Measurements from ENCODE around the gene AGO1. TPM values are rescaled to one million over a fixed set of nuclear protein-coding genes. Genes with fewer than 3 reads are reported as not detected.
"Not testable (repeated sequence)": the region's sequence is repeated elsewhere in the genome, so short reads cannot be mapped to it uniquely, and the experiment has no call there.

The AGO1 gene
- total RNA-seq, 4 donors from 2014 or later = 9.2 to 24.0 (median 20.1) TPM

DNA sequence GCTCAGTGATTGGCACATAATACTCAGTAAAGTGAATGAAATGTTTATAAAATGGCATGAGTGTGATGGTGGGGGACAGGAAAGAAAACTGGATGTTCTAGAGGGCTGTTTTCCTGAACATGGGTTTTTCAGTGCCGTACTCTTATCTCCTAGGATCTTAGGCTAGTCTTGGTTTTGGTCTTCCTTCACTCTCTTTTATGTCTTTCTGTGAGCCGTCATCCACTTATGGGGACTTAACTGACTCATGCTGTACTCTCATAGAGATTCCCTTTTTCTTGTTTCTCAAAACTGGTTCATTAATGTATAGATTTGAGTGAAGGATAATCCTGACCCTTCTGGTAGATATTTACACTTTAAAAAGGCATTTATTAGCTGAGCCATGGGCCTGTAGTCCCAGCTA is 64.5 kb downstream of the AGO1 start:
- WGBS, 2 donors = 91 to 92% methylated on average over 2 of the region's 2 CpGs

DNA sequence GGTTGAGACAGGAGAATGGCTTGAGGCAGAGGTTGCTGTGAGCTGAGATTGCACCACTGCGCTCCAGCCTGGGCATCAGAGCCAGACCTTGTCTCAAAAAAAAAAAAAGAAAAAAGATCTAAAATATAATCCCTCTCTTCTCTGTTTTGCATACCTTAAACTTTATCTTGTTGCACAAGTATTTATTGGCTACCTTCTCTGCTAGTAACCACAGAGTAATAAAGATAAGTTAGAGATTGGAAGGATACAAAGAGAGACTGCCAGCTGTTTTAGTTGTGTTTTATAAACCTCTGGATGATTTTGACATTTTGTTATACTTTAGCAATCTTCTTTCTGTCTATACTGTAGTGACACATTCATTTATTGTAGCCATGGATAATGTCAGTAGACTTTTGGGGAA is 75.5 kb downstream of the AGO1 start:
- DNase-seq (ENCODE audit: low spot score in 2 of 2) = no peak
- Histone ChIP-seq H3K27ac (no peak overlapping the region), H3K9me3 (no peaks in the 10 kb centered on the region), H3K27me3 (no peaks in the 10 kb centered on the region), H3K36me3 (peaks cover 0 to 4% (median 0%) of the 10 kb centered on the region in 3 donors), H3K4me1 (no peaks in the 10 kb centered on the region), H3K4me3 (no peak overlapping the region)
- TF ChIP-seq POLR2A (IDR thresholded peaks at IDR 0.05) (no peak), EP300 (IDR thresholded peaks at IDR 0.05) (no peak)
- TF ChIP-seq, protein P1, sequence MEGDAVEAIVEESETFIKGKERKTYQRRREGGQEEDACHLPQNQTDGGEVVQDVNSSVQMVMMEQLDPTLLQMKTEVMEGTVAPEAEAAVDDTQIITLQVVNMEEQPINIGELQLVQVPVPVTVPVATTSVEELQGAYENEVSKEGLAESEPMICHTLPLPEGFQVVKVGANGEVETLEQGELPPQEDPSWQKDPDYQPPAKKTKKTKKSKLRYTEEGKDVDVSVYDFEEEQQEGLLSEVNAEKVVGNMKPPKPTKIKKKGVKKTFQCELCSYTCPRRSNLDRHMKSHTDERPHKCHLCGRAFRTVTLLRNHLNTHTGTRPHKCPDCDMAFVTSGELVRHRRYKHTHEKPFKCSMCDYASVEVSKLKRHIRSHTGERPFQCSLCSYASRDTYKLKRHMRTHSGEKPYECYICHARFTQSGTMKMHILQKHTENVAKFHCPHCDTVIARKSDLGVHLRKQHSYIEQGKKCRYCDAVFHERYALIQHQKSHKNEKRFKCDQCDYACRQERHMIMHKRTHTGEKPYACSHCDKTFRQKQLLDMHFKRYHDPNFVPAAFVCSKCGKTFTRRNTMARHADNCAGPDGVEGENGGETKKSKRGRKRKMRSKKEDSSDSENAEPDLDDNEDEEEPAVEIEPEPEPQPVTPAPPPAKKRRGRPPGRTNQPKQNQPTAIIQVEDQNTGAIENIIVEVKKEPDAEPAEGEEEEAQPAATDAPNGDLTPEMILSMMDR (IDR thresholded peaks at IDR 0.05) = no peak
- WGBS, 2 donors = 93 to 96% methylated on average over 1 of the region's 1 CpG

More for the DNA sequence above, 64.5 kb downstream of the AGO1 start:
- H3K36me3 ChIP-seq = peaks cover 0 to 4% (median 0%) of the 10 kb centered on the region in 3 donors
- no peaks in the 10 kb centered on the region for H3K27me3 ChIP-seq
- H3K27ac ChIP-seq = no peak overlapping the region
- no peak overlapping the region for H3K4me3 ChIP-seq
- H3K4me1 ChIP-seq = peaks cover 0 to 5% (median 0%) of the 10 kb centered on the region in 4 donors
- no peak for TF ChIP-seq POLR2A (IDR thresholded peaks at IDR 0.05)
- TF ChIP-seq EP300 (IDR thresholded peaks at IDR 0.05) = no peak
- TF ChIP-seq, protein P1 (IDR thresholded peaks at IDR 0.05) = no peak
- no peak for DNase-seq (ENCODE audit: low spot score in 2 of 2)
- no peaks in the 10 kb centered on the region for H3K9me3 ChIP-seq

DNA sequence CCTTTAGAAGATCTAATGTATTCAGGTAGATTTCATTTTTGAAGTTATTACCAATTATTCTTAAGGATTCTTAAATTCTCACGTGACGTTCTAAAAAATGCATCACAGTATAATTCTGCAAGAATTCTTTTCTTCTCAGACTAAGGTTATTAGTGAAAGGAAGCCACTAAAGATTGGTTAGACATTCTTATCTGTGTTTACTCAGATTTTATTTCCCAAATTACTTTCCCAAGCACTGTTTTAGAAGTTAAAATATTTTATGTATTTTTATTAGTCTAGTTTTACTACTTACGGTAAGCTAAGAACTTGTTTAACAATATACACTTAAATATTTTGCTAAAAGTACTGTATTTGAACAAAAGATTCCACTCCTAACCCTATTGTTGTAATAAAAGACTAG is 76.3 kb downstream of the AGO1 start:
- H3K27ac ChIP-seq = no peak overlapping the region
- H3K36me3 ChIP-seq = peaks cover 0 to 6% (median 0%) of the 10 kb centered on the region in 3 donors
- TF ChIP-seq, protein P1 (IDR thresholded peaks at IDR 0.05) = no peak
- TF ChIP-seq EP300 (IDR thresholded peaks at IDR 0.05) (no peak), POLR2A (IDR thresholded peaks at IDR 0.05) (no peak)
- no peaks in the 10 kb centered on the region for H3K4me1 ChIP-seq
- DNase-seq (ENCODE audit: low spot score in 2 of 2) = no peak
- H3K4me3 ChIP-seq = no peak overlapping the region
- WGBS, 2 donors = 73 to 76% methylated on average over 3 of the region's 3 CpGs
- no peaks in the 10 kb centered on the region for H3K9me3 ChIP-seq
- H3K27me3 ChIP-seq = no peaks in the 10 kb centered on the region

DNA sequence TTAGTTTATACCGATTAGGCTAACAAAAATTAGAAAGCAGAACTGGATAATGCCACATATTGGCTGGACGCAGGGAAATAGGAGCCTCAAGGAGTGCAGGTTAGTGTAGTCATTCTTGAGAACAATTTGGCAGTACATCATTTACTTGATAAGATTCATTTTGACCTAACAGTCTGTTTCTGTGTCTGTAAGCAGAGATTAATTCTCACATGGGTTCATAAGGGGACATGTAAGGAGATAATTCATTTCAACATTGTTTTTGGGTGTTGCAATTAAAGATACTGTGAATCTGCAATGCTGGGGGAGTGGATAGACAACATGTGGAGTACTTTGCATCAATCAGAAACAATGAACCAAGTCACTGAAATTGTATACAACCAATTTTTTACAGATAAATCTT is 79.9 kb downstream of the AGO1 start:
- TF ChIP-seq POLR2A (IDR thresholded peaks at IDR 0.05) = no peak
- TF ChIP-seq, protein P1 (IDR thresholded peaks at IDR 0.05) = no peak
- no peak for TF ChIP-seq EP300 (IDR thresholded peaks at IDR 0.05)
- no peak overlapping the region for H3K27ac ChIP-seq
- H3K9me3 ChIP-seq = no peaks in the 10 kb centered on the region
- no peaks in the 10 kb centered on the region for H3K4me1 ChIP-seq
- peaks cover 0 to 12% (median 0%) of the 10 kb centered on the region in 3 donors for H3K36me3 ChIP-seq
- no peak for DNase-seq (ENCODE audit: low spot score in 2 of 2)
- 93 to 96% methylated on average over 2 of the region's 2 CpGs for WGBS, 2 donors
- no peaks in the 10 kb centered on the region for H3K27me3 ChIP-seq
- H3K4me3 ChIP-seq = no peak overlapping the region

DNA sequence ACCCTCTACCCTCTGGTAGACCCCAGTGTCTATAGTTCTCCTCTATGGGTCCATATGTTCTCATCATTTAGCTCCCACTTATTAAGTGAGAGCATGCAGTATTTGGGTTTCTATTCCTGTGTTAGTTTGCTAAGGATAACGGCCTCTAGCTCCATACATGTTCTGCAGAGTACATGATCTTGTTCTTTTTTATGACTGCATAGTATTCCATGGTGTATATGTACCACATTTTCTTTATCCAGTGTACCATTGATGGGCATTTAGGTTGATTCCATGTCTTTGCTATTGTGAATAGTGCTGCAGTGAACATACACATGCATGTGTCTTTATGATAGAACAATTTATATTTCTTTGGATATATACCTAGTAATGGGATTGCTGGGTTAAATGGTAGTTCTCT is 81.3 kb downstream of the AGO1 start:
- not testable (repeated sequence) for H3K27ac ChIP-seq; H3K9me3 ChIP-seq; H3K4me1 ChIP-seq; H3K27me3 ChIP-seq; H3K4me3 ChIP-seq; DNase-seq (ENCODE audit: low spot score in 2 of 2)
- peaks cover 0 to 21% (median 0%) of the 10 kb centered on the region in 3 donors for H3K36me3 ChIP-seq
- WGBS, 2 donors = 97 to 100% methylated on average over 1 of the region's 1 CpG

DNA sequence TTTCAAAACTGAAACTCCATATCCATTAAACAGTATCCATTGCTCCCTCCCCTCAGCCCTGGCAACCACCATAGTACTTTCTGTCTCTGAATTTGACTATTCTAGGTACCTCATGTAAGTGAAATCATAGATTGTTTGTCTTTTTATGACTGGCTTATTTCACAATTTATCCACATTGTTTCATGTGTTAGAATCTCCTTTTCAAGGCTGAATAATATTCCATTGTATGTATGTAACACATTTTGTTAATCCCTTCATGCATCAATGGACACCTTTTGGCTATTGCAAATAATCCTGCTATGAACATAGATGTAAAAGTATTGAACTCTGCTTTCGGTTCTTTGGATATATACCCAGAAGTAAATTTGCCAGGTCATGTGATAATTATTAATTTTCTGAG is 85.4 kb downstream of the AGO1 start:
- Histone ChIP-seq H3K4me3 (no peak overlapping the region), H3K36me3 (peaks cover 0 to 45% (median 0%) of the 10 kb centered on the region in 3 donors), H3K4me1 (no peaks in the 10 kb centered on the region), H3K27ac (no peak overlapping the region), H3K9me3 (no peaks in the 10 kb centered on the region), H3K27me3 (no peaks in the 10 kb centered on the region)
- no peak for DNase-seq (ENCODE audit: low spot score in 2 of 2)
- TF ChIP-seq, protein P1 (IDR thresholded peaks at IDR 0.05) = no peak
- no peak for TF ChIP-seq EP300 (IDR thresholded peaks at IDR 0.05)
- 97% methylated on average over 1 of the region's 1 CpG for WGBS, 2 donors

All from tibial nerve (tissue), 4 donors.